Left lung (tissue), 10 donors: ENCODE results near the gene CHSY1. TPM values are rescaled to one million over a fixed set of nuclear protein-coding genes. Genes with fewer than 3 reads are reported as not detected.
A peak's percentile ranks its signal among the peaks of the same experiment; 100 is the strongest.

Source experiments
- ATAC-seq: fragments of 200-7000 bp; cut with Tn5 transposase; one replicate; pipeline ENCODE4 v1.9.1; 2020; ENCODE audit warnings: moderate library complexity
- DNase-seq, 4 donors: peaks; one replicate each; pipeline ENCODE4 v3.0.0-alpha.2; 2013 to 2020
- H3K27ac ChIP-seq, 2 donors: fragments of 200-600 bp; sonication (generic) in 1 of 2; one replicate each; pipeline versions ENCODE4 v1.5.0 to v1.8.0; 2020 to 2021
- H3K27me3 ChIP-seq, 2 donors: fragments of 200-600 bp; sonication (generic) in 1 of 2; one replicate each; pipeline versions ENCODE4 v1.5.0 to v1.8.0; 2020 to 2021
- H3K36me3 ChIP-seq, 2 donors: fragments of 200-600 bp; sonication (generic) in 1 of 2; one replicate each; pipeline versions ENCODE4 v1.5.0 to v1.8.0; 2020 to 2021
- H3K4me1 ChIP-seq, 2 donors: fragments of 200-600 bp; one replicate each; pipeline ENCODE4 v1.8.0; 2021
- H3K4me3 ChIP-seq, 2 donors: fragments of 200-600 bp; sonication (generic) in 1 of 2; one replicate each; pipeline versions ENCODE4 v1.5.0 to v1.8.0; 2020 to 2021; ENCODE audit warnings: mild to moderate bottlenecking in 1 of 2
- H3K9me3 ChIP-seq, 2 donors: fragments of 200-600 bp; sonication (generic) in 1 of 2; one replicate each; pipeline versions ENCODE4 v1.5.0 to v1.8.0; 2020 to 2021
- CTCF ChIP-seq, 2 donors: fragments of 200-600 bp; sonication (generic) in 1 of 2; IDR thresholded peaks; one replicate each; pipeline versions ENCODE4 v1.5.0 to v1.8.0; 2021; ENCODE audit warnings: antibody characterized with exemption in 2 of 2
- intact Hi-C, 2 donors: fragments of 100-400 bp; cut with DNase I; formaldehyde crosslinking; loops; one replicate each; pipeline versions ENCODE4 v1.11.2 to v1.14.2; 2022
- polyA plus RNA-seq, 6 donors: library from polyadenylated mRNA; unstranded; fragments of 120-200 nt; gene quantifications; one replicate each; pipeline ENCODE4 v1.2.1, GENCODE V29; 2013; ENCODE audit not compliant: insufficient read length in 6 of 6
- total RNA-seq, 2 donors: library from RNA; stranded (reverse); fragmentation: NEBNext Ultra II Directional; extraction: Animal tissue kit (Norgen Biotek cat#: 25700); gene quantifications; one replicate each; pipeline ENCODE4 v1.2.1, GENCODE V29; 2021
- donor health status: DM: no; HTN: yes; CAD: no.
- donor health status: DM: no; HTN: no; CAD: no.

Gene CHSY1
- total and polyA plus RNA-seq, 8 donors, result 33.3 to 61.5 (median 51.5) TPM

GRCh38 chr15:101134780-101135179 is 117.1 kb downstream of the CHSY1 start:
- no peak for TF ChIP-seq CTCF (IDR thresholded peaks at IDR 0.05)
- intact Hi-C loops, result no loop called here
- H3K36me3 ChIP-seq, result no peaks in the 10 kb centered on the region
- peaks cover 0 to 30% of the 10 kb centered on the region in 2 donors for H3K4me1 ChIP-seq
- H3K9me3 ChIP-seq, result peaks cover 0 to 4% of the 10 kb centered on the region in 2 donors
- no peak for DNase-seq
- H3K27me3 ChIP-seq, result no peaks in the 10 kb centered on the region
- ATAC-seq, result no peak
- no peak overlapping the region for H3K27ac ChIP-seq
- H3K4me3 ChIP-seq, result no peak overlapping the region

GRCh38 chr15:101133751-101134261 is 118.0 kb downstream of the CHSY1 start:
- H3K9me3 ChIP-seq, result peaks cover 0 to 4% of the 10 kb centered on the region in 2 donors
- no peak for TF ChIP-seq CTCF (IDR thresholded peaks at IDR 0.05)

GRCh38 chr15:101133181-101133460 is 118.7 kb downstream of the CHSY1 start:
- Histone ChIP-seq H3K4me1 (peaks cover 0 to 35% of the 10 kb centered on the region in 2 donors), H3K36me3 (no peaks in the 10 kb centered on the region), H3K4me3 (no peak overlapping the region), H3K9me3 (peaks cover 0 to 4% of the 10 kb centered on the region in 2 donors), H3K27ac (no peak overlapping the region), H3K27me3 (no peaks in the 10 kb centered on the region)
- no peak for TF ChIP-seq CTCF (IDR thresholded peaks at IDR 0.05)
- ATAC-seq (no peak), DNase-seq (peak in 1 of 4 donors; percentile 53)
- intact Hi-C loops, result no loop called here

More at GRCh38 chr15:101133751-101134261, 118.0 kb downstream of the CHSY1 start:
- H3K27ac ChIP-seq, result no peak overlapping the region
- no peaks in the 10 kb centered on the region for H3K36me3 ChIP-seq
- intact Hi-C loops, result no loop called here
- H3K4me3 ChIP-seq, result no peak overlapping the region
- no peaks in the 10 kb centered on the region for H3K27me3 ChIP-seq
- ATAC-seq, result no peak
- peaks cover 0 to 30% of the 10 kb centered on the region in 2 donors for H3K4me1 ChIP-seq
- peak in 1 of 4 donors; percentile 64 for DNase-seq

- H3K27me3 ChIP-seq, result no peaks in the 10 kb centered on the region
- DNase-seq (peak in 1 of 4 donors; percentile 46), ATAC-seq (no peak)
- H3K36me3 ChIP-seq, result no peaks in the 10 kb centered on the region
- peaks cover 2 to 35% of the 10 kb centered on the region in 2 donors for H3K4me1 ChIP-seq
- H3K4me3 ChIP-seq, result no peak overlapping the region
- H3K9me3 ChIP-seq, result peaks cover 0 to 4% of the 10 kb centered on the region in 2 donors
- intact Hi-C loops, result no loop called here
- no peak overlapping the region for H3K27ac ChIP-seq
- no peak for TF ChIP-seq CTCF (IDR thresholded peaks at IDR 0.05)
Observed at GRCh38 chr15:101132390-101133180, 119.3 kb downstream of the CHSY1 start.

GRCh38 chr15:101131489-101132389 is 120.1 kb downstream of the CHSY1 start:
- H3K4me1 ChIP-seq, result peaks cover 5 to 35% of the 10 kb centered on the region in 2 donors

More at GRCh38 chr15:101131489-101132389, 120.1 kb downstream of the CHSY1 start:
- Histone ChIP-seq H3K4me3 (no peak overlapping the region), H3K36me3 (no peaks in the 10 kb centered on the region), H3K27ac (no peak overlapping the region), H3K9me3 (peaks cover 0 to 4% of the 10 kb centered on the region in 2 donors), H3K27me3 (no peaks in the 10 kb centered on the region)
- ATAC-seq (no peak), DNase-seq (peak in 1 of 4 donors; percentile 49)
- no peak for TF ChIP-seq CTCF (IDR thresholded peaks at IDR 0.05)
- intact Hi-C loops, result no loop called here
